ENCODE measurements around the gene KCNQ2. TPM values are rescaled to one million over a fixed set of nuclear protein-coding genes. Genes with fewer than 3 reads are reported as not detected.
A peak's percentile ranks its signal among the peaks of the same experiment; 100 is the strongest.
"Not testable (repeated sequence)": the region's sequence is repeated elsewhere in the genome, so short reads cannot be mapped to it uniquely, and the experiment has no call there.

KCNQ2 gene
- total RNA-seq, 1 donor from 2014 or later = 11.5 TPM

GRCh38 chr20:63482021-63482587 is 9.6 kb upstream of the KCNQ2 start:
- Histone ChIP-seq H3K27me3 (ENCODE audit: insufficient read depth, low read length) (peaks cover 6% of the 10 kb centered on the region), H3K79me2 (ENCODE audit: insufficient read depth, low read length) (no peaks in the 10 kb centered on the region), H2AFZ (ENCODE audit: low read depth, low read length) (no peak overlapping the region), H3K36me3 (ENCODE audit: insufficient read depth, low read length) (no peaks in the 10 kb centered on the region), H3K9ac (ENCODE audit: low read length) (no peak overlapping the region), H3K4me2 (ENCODE audit: low read length) (no peak overlapping the region), H3K4me1 (ENCODE audit: insufficient read depth, low read length) (peaks cover 3% of the 10 kb centered on the region), H3K9me3 (ENCODE audit: insufficient read depth, low read depth, low read length) (no peaks in the 10 kb centered on the region), H4K20me1 (ENCODE audit: insufficient read depth, low read length) (peaks cover 7% of the 10 kb centered on the region), H3K27ac (ENCODE audit: low read depth, low read length) (no peak overlapping the region), H3K4me3 (ENCODE audit: insufficient read depth, low read depth, low read length) (no peak overlapping the region)
- no peak for TF ChIP-seq CTCF (IDR thresholded peaks at IDR 0.05; ENCODE audit: insufficient read depth, low read depth, low read length)
- no peak for TF ChIP-seq EZH2 (IDR thresholded peaks at IDR 0.05; ENCODE audit: insufficient read depth, low read length)
- Mint-ChIP-seq H3K9me3 (ENCODE audit: unreplicated experiment) (peaks cover 2% of the 10 kb centered on the region), H3K4me1 (ENCODE audit: low read depth, unreplicated experiment) (no peaks in the 10 kb centered on the region), H3K27me3 (ENCODE audit: low read depth, unreplicated experiment) (peaks cover 48% of the 10 kb centered on the region), H3K36me3 (ENCODE audit: low read depth, unreplicated experiment) (peaks cover 2% of the 10 kb centered on the region), H3K4me3 (ENCODE audit: unreplicated experiment) (no peak overlapping the region), H3K27ac (ENCODE audit: unreplicated experiment) (no peak overlapping the region)
- DNase-seq (ENCODE audit: low read depth) = no peak
- no peak for FAIRE-seq

GRCh38 chr20:63481503-63481902 is 9.0 kb upstream of the KCNQ2 start:
- Histone ChIP-seq H3K9ac (ENCODE audit: low read length) (no peak overlapping the region), H3K27me3 (ENCODE audit: insufficient read depth, low read length) (peaks cover 6% of the 10 kb centered on the region), H2AFZ (ENCODE audit: low read depth, low read length) (no peak overlapping the region), H3K27ac (ENCODE audit: low read depth, low read length) (no peak overlapping the region), H3K79me2 (ENCODE audit: insufficient read depth, low read length) (no peaks in the 10 kb centered on the region), H3K4me2 (ENCODE audit: low read length) (no peak overlapping the region), H3K4me1 (ENCODE audit: insufficient read depth, low read length) (peaks cover 3% of the 10 kb centered on the region), H3K4me3 (ENCODE audit: insufficient read depth, low read depth, low read length) (no peak overlapping the region), H4K20me1 (ENCODE audit: insufficient read depth, low read length) (peaks cover 7% of the 10 kb centered on the region), H3K9me3 (ENCODE audit: insufficient read depth, low read depth, low read length) (no peaks in the 10 kb centered on the region), H3K36me3 (ENCODE audit: insufficient read depth, low read length) (no peaks in the 10 kb centered on the region)
- H3K36me3 Mint-ChIP-seq (ENCODE audit: low read depth, unreplicated experiment) = peaks cover 2% of the 10 kb centered on the region
- TF ChIP-seq CTCF (IDR thresholded peaks at IDR 0.05; ENCODE audit: insufficient read depth, low read depth, low read length) (no peak), EZH2 (IDR thresholded peaks at IDR 0.05; ENCODE audit: insufficient read depth, low read length) (no peak)
- no peak overlapping the region for H3K27ac Mint-ChIP-seq (ENCODE audit: unreplicated experiment)
- no peak overlapping the region for H3K4me3 Mint-ChIP-seq (ENCODE audit: unreplicated experiment)
- peaks cover 51% of the 10 kb centered on the region for H3K27me3 Mint-ChIP-seq (ENCODE audit: low read depth, unreplicated experiment)
- peaks cover 2% of the 10 kb centered on the region for H3K9me3 Mint-ChIP-seq (ENCODE audit: unreplicated experiment)
- DNase-seq (ENCODE audit: low read depth) (no peak), FAIRE-seq (no peak)
- H3K4me1 Mint-ChIP-seq (ENCODE audit: low read depth, unreplicated experiment) = no peaks in the 10 kb centered on the region

GRCh38 chr20:63479695-63480419 is 7.4 kb upstream of the KCNQ2 start:
- not testable (repeated sequence) for H3K4me1 ChIP-seq (ENCODE audit: insufficient read depth, low read length); H3K9me3 Mint-ChIP-seq (ENCODE audit: unreplicated experiment); H3K27ac ChIP-seq (ENCODE audit: low read depth, low read length); H4K20me1 ChIP-seq (ENCODE audit: insufficient read depth, low read length); H3K9me3 ChIP-seq (ENCODE audit: insufficient read depth, low read depth, low read length); H3K36me3 ChIP-seq (ENCODE audit: insufficient read depth, low read length); FAIRE-seq; H3K4me3 ChIP-seq (ENCODE audit: insufficient read depth, low read depth, low read length); H3K4me2 ChIP-seq (ENCODE audit: low read length); H2AFZ ChIP-seq (ENCODE audit: low read depth, low read length); H3K36me3 Mint-ChIP-seq (ENCODE audit: low read depth, unreplicated experiment); H3K9ac ChIP-seq (ENCODE audit: low read length); H3K79me2 ChIP-seq (ENCODE audit: insufficient read depth, low read length); DNase-seq (ENCODE audit: low read depth); H3K4me1 Mint-ChIP-seq (ENCODE audit: low read depth, unreplicated experiment); H3K4me3 Mint-ChIP-seq (ENCODE audit: unreplicated experiment)
- H3K27me3 Mint-ChIP-seq (ENCODE audit: low read depth, unreplicated experiment) = peaks cover 48% of the 10 kb centered on the region
- peak overlapping the region; percentile 26 for H3K27ac Mint-ChIP-seq (ENCODE audit: unreplicated experiment)
- H3K27me3 ChIP-seq (ENCODE audit: insufficient read depth, low read length) = peaks cover 13% of the 10 kb centered on the region
